Heart left ventricle (tissue), 13 donors: ENCODE measurements around the gene GPR107.

Experiments
- CTCF ChIP-seq, 12 donors: fragments of 200-600 bp; sonication (generic) in 4 of 12; IDR thresholded peaks; one replicate each; pipeline versions ENCODE4 v1.5.0 to v1.8.0; 2018 to 2022; ENCODE audit warnings: antibody characterized with exemption in 12 of 12, mild to moderate bottlenecking in 5 of 12
- POLR2A ChIP-seq, 2 donors: fragments of 450-650 bp; IDR thresholded peaks; one replicate each; pipeline ENCODE4 v1.6.1; 2017; ENCODE audit warnings: antibody characterized with exemption in 2 of 2, mild to moderate bottlenecking in 2 of 2, moderate library complexity in 2 of 2
- donor health status: ischemic (EF 13 %, LVEDD 7.1; RV severe dilation, severe dysfunction).
- donor health status: DM: no; HTN: yes; CAD: no.
- donor health status: DM: no; HTN: no; CAD: no.
- donor health status: ischemic (EF 25% LVEDD 6.9; RV normal size, moderate dysfunction).
- donor health status: ischemic (EF 25% LVEDD 5.7; RV mildly dilated, moderate dysfunction).
- donor health status: ischemic (EF 35%, LVEDD 5.7; RV mildly dilated, moderate dysfunction).
- donor health status: nonischemic (EF 11% LVEDD 7.7; RV severe dilation, severe dysfunction).
- donor health status: DM: yes; HTN: yes; CAD: no.
- donor health status: PGD.
- donor health status: ischemic (EF 29% LVEDD 5.4; RV normal size, mild dysfunction).
- donor health status: nonischemic (EF 23%, LVEDD 6.1; RV moderate dilation, normal function).

DNA sequence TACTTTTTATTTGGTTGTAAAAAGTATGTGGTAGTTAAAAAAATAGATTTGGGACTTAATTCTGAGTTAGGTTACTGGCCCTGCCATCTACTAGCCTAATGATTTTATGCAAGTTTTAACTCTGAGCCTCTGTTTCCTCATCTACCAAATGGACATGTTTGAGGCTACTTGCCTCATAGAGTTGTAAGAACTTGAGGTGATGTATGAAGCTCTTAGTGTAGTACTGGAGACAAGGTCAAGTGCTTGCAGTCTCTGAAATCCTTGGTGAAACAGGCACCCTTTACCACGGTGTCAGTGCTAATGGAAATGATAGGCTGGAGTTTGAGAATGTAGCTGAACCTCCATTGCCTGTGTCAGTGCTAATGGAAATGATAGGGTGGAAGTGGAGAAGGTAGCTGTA is 15.3 kb downstream of the GPR107 start:
- TF ChIP-seq CTCF (IDR thresholded peaks at IDR 0.05) (no peak), POLR2A (IDR thresholded peaks at IDR 0.05) (no peak)
